ENCODE measurements around the gene EXOC4. TPM values are rescaled to one million over a fixed set of nuclear protein-coding genes. Genes with fewer than 3 reads are reported as not detected.

The EXOC4 gene
- total and polyA plus RNA-seq, 7 donors = 16.4 to 76.7 (median 50.7) TPM

DNA sequence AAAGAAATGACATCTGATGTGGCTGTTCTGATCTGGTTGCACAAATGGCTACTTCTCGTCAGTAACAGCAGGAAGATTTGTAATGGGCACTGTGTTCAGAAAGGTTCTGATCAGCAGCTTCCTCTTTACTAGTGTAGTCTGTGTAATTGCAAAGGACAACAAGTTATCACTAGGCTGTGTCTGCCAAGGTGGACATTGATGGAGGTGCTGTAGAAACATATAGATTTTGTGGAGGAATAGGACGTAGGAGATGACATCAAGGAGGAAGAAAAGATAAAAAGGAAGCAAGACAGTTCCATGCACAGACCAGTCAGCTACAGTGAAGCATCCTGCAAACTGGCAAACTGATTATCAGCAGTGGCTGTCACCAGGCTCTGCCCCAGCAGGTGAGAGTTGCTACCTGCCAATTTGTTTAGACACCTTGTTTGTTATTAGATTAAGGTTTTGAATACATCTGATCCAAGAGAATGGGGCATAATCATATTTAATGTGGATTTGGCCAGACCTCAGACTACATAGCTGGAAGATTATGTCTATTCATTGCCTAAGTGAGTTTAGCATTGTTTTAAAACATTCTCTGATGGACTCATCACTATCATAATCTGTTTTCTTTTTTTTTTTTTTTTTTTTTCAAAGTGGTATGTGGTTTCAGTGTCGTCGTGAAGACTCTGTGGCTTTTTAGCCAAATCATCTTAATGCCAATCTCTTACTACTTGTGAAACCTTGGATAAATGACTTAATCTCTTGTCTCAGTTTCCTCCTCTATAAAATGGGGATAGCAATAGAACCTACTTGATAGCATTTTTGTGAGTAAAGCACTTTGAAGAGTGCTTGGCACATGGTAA, 456.4 kb downstream of the EXOC4 start:
- intact Hi-C loops (cut with DNase I) = no loop called here
- 65 to 87% methylated on average over 4 of the region's 4 CpGs for WGBS, 2 donors

DNA sequence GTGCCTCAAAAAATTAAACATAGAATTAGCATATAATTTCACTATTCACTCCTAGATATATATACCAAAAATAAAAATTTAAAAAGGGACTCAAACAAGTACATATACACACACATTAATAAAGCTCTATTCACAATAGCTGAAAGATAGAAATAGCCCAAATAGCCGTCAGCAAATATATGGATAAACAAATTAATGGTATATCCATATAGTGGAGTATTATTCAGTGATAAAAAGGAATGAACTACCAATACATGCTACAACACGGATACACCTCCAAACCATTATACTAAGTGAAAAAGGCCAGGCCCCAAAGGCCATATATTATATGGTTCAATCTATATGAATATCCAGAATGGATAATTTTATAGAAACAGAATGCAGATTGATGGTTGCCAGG, 459.7 kb downstream of the EXOC4 start:
- Histone ChIP-seq H3K36me3 (no peaks in the 10 kb centered on the region), H3K27me3 (no peaks in the 10 kb centered on the region), H3K4me3 (no peak overlapping the region), H3K27ac (no peak overlapping the region), H3K9me3 (no peaks in the 10 kb centered on the region), H3K4me1 (no peaks in the 10 kb centered on the region)
- TF ChIP-seq POLR2AphosphoS5 (IDR thresholded peaks at IDR 0.05) = no peak
- TF ChIP-seq POLR2A (IDR thresholded peaks at IDR 0.05) = no peak
- no peak for TF ChIP-seq EP300 (IDR thresholded peaks at IDR 0.05)
- TF ChIP-seq CTCF (IDR thresholded peaks at IDR 0.05) = no peak
- WGBS, 2 donors = 98 to 99% methylated on average over 2 of the region's 2 CpGs
- DNase-seq = no peak
- intact Hi-C loops (cut with DNase I) = no loop called here

More for the DNA sequence above, 456.4 kb downstream of the EXOC4 start:
- Histone ChIP-seq H3K27me3 (no peaks in the 10 kb centered on the region), H3K4me1 (no peaks in the 10 kb centered on the region), H3K27ac (no peak overlapping the region), H3K4me3 (no peak overlapping the region), H3K36me3 (no peaks in the 10 kb centered on the region), H3K9me3 (no peaks in the 10 kb centered on the region)
- no peak for DNase-seq
- no peak for TF ChIP-seq POLR2AphosphoS5 (IDR thresholded peaks at IDR 0.05)
- TF ChIP-seq CTCF (IDR thresholded peaks at IDR 0.05) = no peak
- no peak for TF ChIP-seq EP300 (IDR thresholded peaks at IDR 0.05)
- TF ChIP-seq POLR2A (IDR thresholded peaks at IDR 0.05) = no peak

DNA sequence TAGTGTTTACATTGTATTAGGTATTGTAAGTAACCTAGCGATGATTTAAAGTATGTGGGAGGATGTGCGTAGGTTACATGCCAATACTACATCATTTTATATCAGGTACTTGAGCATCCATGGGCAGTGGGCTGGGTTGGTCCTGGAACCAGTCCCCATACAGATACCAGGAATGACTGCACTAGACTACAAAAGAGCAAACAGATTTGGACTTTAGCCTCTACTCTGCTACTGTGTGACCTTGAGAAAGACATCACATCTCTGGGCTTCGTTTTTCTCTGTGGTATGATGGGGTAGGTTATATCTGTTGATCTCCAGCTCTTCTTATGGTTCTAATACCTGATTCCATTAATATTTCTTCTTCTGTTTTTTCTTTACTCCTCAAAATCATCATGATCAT, 461.8 kb downstream of the EXOC4 start:
- H3K36me3 ChIP-seq = no peaks in the 10 kb centered on the region
- 88 to 93% methylated on average over 3 of the region's 3 CpGs for WGBS, 2 donors
- H3K4me1 ChIP-seq = no peaks in the 10 kb centered on the region
- H3K4me3 ChIP-seq = no peak overlapping the region
- intact Hi-C loops (cut with DNase I) = no loop called here
- TF ChIP-seq POLR2AphosphoS5 (IDR thresholded peaks at IDR 0.05) (no peak), CTCF (IDR thresholded peaks at IDR 0.05) (no peak), EP300 (IDR thresholded peaks at IDR 0.05) (no peak), POLR2A (IDR thresholded peaks at IDR 0.05) (no peak)
- no peaks in the 10 kb centered on the region for H3K9me3 ChIP-seq
- no peak overlapping the region for H3K27ac ChIP-seq
- no peaks in the 10 kb centered on the region for H3K27me3 ChIP-seq
- DNase-seq = no peak

- intact Hi-C loops (cut with DNase I) = no loop called here
Observed at GRCh38 chr7:133718131-133718530, 465.3 kb downstream of the EXOC4 start.

More at GRCh38 chr7:133718131-133718530, 465.3 kb downstream of the EXOC4 start:
- Histone ChIP-seq H3K36me3 (no peaks in the 10 kb centered on the region), H3K9me3 (no peaks in the 10 kb centered on the region), H3K27me3 (no peaks in the 10 kb centered on the region), H3K27ac (no peak overlapping the region), H3K4me1 (no peaks in the 10 kb centered on the region), H3K4me3 (no peak overlapping the region)
- DNase-seq = no peak
- TF ChIP-seq EP300 (IDR thresholded peaks at IDR 0.05) (no peak), POLR2AphosphoS5 (IDR thresholded peaks at IDR 0.05) (no peak), CTCF (IDR thresholded peaks at IDR 0.05) (no peak), POLR2A (IDR thresholded peaks at IDR 0.05) (no peak)
- 93 to 99% methylated on average over 1 of the region's 1 CpG for WGBS, 2 donors

Measured in sigmoid colon (tissue), 7 donors.